Muscle of back (tissue), 11 donors: ENCODE data around the gene KCNA10. TPM values are rescaled to one million over a fixed set of nuclear protein-coding genes. Genes with fewer than 3 reads are reported as not detected.

Source experiments
- DNase-seq, 3 donors: peaks; one replicate each; pipeline versions ENCODE4 v3.0.0 to v3.0.0-alpha.2; 2013
- polyA plus RNA-seq, 10 donors: library from polyadenylated mRNA; unstranded; fragments of 120-200 nt; gene quantifications; one replicate each; pipeline ENCODE4 v1.2.1, GENCODE V29; 2013; ENCODE audit not compliant: insufficient read length in 10 of 10

The KCNA10 gene
- polyA plus RNA-seq, 10 donors = 0.10 to 1.1 (median 0.52) TPM

DNA sequence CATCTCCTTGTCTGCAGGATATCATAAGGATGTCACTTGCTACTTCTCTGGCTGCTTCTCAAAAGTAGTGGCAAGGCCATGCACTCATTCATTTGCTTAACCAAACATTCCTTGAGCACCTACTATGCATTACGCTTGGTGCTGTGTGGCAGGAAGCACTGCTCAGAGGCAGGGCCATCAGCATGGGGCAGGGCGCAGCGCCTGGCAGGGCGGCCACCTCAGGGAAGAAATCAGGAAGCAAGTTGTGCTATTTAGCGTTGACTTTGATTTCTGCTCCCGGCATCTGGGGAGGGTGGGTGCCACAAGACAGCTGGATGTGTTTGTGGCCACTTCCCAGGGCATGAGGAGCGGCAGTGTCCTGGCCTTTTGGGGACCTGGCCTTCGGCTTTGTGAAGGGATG is 40.1 kb downstream of the KCNA10 start:
- DNase-seq = no peak

DNA sequence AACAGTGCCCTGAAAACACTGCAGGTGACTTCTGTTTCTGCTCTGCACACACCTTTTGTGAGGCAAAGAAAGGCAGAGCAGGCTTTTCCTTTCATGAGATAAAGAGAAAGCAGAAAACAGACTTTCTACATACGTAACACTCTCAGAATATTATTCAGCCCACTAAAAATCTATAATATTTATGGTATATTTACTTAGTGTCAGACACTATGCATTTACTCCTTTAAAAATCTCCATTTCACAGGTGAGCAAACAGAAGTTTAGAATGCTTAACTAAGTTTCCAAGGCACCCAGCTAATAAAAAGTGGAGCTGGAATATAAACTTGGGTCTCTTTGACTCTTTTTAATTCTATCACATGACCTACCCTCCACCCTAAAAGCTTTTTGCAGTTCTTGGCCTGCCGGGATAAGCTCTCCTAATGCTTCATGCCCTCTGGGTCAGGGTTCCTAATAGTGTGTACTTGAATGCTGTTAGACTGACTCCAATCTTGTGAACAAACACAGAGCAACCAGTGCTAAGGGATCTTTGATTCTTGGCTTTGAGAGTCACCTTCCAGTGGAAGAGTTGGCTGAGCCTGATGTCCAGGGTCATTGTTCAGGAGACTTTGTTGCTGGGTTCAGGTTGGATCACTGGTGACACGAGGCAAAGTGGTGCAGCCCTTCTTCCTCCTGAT is 40.9 kb downstream of the KCNA10 start:
- DNase-seq = no peak

DNA sequence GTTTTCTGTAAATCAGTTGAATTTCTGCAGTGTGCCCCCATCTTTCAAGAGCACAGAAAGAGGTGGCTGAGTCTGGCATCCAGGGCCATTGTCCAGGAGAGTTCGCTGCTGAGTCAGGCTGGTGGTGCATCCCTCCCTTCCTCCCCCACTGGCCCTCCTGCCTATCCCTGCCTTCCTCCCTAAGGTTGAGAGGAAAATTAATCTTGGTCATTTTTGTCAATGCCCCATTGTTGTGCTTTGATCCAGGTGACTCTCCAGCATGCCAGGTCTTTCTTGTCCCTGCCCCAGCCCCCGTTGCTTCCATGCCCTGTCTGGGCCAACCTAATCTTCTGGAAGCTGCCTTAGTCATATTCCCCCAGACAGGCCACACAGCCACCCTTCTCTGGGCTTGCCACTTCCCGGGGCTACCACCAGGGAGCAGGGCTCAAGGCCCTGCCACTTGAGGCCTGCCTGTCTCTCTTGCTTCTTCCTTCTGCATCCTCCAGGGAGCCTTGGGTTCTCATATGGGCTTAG is 41.5 kb downstream of the KCNA10 start:
- no peak for DNase-seq

DNA sequence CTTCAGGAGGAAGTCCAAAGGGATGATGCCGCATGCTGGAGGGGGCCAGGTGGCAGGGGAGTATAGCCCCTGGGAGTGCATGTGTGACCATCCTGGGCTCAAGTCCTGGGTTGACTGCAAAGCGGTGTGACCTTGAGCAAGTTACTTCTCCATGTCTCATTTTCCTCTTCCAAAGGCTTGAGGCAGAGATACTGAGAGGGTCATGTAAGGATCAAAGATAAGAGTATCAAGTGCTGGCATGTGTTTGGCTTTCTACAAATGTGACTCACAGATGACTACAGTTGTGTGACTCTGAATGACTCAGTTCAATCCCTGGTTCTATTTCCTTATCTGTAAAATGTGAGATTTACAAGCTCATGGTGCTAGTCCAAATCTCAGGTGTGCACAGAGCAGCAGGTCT is 41.9 kb downstream of the KCNA10 start:
- peak in 1 of 3 donors; percentile 9 for DNase-seq

DNA sequence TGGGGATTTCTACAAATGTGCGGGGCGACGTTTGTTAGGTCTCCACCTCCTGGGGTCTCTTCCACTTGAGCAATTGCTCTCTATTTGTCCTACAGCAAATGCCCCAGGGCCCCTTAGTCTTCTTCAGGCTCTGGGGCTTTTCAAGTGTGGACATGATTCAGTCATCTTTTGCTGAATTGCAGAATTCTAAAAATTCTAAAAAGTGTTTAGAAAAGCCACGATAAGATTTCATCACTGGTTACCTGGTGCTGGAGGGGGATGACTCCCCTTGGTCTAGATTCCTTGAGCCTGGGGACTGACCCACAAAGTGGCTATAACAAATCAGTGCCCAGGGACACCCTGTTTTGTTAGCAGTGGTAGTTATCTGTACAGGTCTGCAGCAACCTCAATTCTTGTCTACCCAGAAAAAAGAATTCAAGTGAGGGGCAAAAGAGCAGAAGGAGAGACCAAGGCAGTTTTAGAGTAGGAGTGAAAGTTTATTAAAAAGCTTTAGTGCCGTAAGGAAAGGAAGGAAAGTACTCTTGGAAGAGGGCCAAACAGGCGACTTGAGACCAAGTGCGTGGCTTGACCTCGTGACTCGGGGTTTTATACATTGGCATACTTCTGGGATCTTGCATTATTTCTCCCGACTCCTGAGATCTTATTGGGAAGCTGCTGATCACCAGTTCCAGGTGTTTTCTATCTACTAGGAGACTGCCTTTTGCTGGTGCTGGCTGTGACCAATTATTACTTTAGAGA is 42.8 kb downstream of the KCNA10 start:
- DNase-seq = no peak

DNA sequence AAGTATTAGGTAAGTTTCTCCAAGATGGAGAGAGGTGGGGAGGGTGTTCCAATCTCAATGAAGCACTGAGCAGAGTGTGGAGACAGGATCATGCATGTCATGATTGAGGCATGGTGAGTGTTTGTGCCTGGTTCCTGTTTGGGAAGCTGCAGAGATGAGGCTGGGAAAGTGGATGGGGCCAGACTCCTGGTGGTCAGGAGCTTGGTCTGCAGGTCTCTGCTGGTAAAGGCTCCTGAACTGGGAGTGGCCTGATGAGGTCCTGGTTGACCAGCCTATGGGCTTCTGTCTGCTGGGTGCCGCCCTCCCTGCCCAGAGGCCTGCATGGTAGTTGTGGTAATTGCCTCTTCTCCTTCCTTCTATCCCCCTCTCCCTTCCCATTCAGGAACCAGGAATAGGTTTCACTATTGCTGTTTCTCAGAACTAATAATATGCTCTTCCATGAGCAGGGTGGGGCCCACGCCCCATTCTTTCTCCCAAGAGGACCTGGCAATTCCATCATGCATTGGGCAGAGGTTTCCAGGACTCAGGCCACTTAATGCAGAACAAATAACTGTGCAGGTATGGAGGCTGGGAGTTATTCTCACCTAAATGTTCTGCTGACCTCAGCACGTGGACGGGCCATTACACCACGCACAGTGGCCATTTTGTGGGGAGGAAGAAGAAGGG is 43.5 kb downstream of the KCNA10 start:
- DNase-seq = no peak

DNA sequence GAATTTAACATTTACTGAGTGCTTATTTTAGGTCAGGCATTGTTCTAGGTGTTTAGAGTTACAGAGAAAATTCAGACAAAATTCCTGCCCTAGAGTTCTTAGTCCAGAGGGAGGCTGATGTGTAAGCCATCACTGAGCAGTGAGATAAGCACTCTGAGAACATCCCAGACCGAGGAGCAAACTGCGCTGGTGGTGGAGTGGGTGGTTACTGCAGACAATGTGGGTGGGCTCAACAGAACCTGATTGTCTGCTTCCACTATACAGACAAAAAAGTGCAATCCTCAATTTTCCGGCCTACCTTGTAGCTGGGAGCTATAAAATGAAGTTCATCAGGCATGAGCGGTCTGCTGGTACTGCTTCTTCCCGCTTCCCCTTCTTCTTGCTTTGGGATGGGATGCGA is 44.5 kb downstream of the KCNA10 start:
- DNase-seq = no peak

DNA sequence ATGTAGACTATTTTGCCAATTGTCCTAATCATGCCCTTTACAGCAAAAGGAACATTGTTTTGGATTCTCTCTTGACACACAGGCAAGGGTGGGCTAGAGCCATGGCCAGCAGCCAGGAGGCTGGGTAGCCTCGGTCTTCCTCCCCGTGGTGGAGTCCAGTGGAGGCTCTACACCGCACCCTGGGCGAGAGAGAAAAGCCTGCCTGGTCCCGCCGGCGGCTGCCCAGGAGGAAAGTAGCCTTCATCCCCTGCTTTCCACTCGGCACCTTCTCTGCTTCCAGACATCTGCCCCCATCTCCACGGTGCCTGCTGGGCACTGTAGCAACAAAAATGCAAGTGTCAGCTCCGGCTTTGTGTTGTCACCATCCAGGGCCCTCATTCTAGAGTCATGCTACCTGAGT is 46.4 kb downstream of the KCNA10 start:
- no peak for DNase-seq

DNA sequence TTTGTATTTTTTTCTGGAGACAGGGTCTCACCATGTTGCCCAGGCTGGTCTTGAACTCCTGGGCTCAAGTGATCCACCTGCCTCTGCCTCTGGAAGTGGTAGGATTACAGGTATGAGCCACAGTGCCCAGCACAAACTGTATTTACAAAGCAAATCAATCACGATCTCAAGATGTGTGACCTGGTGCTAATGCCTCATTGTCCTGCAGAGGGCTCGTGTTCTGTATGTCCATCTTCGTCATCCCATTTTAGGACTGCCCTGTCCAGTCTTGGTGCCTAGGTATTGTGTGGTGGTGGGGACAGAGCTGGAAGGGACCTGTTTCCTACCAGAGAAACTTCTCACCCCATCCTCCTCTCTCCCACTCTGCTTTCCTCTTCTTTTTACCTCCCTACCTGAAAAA is 47.8 kb downstream of the KCNA10 start:
- no peak for DNase-seq

Other genes starting within 250 kb of the KCNA10 start
- 1 to 10 TPM; 6.8 to 9.5 (median 8.3) TPM for gene RBM15, start 179.8 kb downstream of the KCNA10 start, polyA plus RNA-seq
- gene SLC16A4, start 128.1 kb downstream of the KCNA10 start, polyA plus RNA-seq = 10 to 100 TPM in 3 of 10 donors, 1 to 10 TPM in 7; 5.9 to 12.7 (median 9.1) TPM
- gene LAMTOR5, start 111.5 kb downstream of the KCNA10 start, polyA plus RNA-seq = 100 to 1,000 TPM in 9 of 10 donors, 10 to 100 TPM in 1; 98.4 to 133 (median 114) TPM
- gene PROK1, start 68.0 kb downstream of the KCNA10 start, polyA plus RNA-seq = under 1 TPM in 3 of 10 donors, not detected in 7; 0.10 to 0.27 (median 0.21) TPM
- 1 to 10 TPM in 3 of 10 donors, under 1 TPM in 7; 0.55 to 1.3 (median 0.82) TPM for gene KCNA2, start 87.2 kb upstream of the KCNA10 start, polyA plus RNA-seq
- gene KCNA3, start 155.8 kb upstream of the KCNA10 start, polyA plus RNA-seq = 1 to 10 TPM in 1 of 10 donors, under 1 TPM in 9; 0.08 to 2.9 (median 0.23) TPM